OCI-LY1 (cell line): ENCODE data around the gene NACC1.

ENCODE experiments used
- H2AFZ ChIP-seq: fragments of 200-600 bp; sonication (generic), shearing (Covaris generic); 2 replicates; pipeline ENCODE4 v1.6.0; 2014; ENCODE audit warnings: antibody characterized with exemption, mild to moderate bottlenecking, low read length
- H3F3A ChIP-seq: fragments of 200-600 bp; sonication (generic), shearing (Covaris generic); 2 replicates; pipeline ENCODE4 v1.6.0; 2014; ENCODE audit warnings: mild to moderate bottlenecking, antibody characterized with exemption, low read length, moderate library complexity; ENCODE audit not compliant: insufficient read depth
- H3K27ac ChIP-seq: fragments of 200-600 bp; sonication (generic); 2 replicates; pipeline ENCODE4 v1.5.1; 2014; ENCODE audit warnings: low read length, mixed run types, mild to moderate bottlenecking, low read depth; ENCODE audit not compliant: poor library complexity, severe bottlenecking
- H3K27me3 ChIP-seq: fragments of 200-600 bp; sonication (generic); 2 replicates; pipeline ENCODE4 v1.6.0; 2014; ENCODE audit warnings: antibody characterized with exemption, mild to moderate bottlenecking, low read length, moderate library complexity; ENCODE audit not compliant: insufficient read depth
- H3K36me3 ChIP-seq: fragments of 200-600 bp; sonication (generic); 2 replicates; pipeline ENCODE4 v1.6.1; 2014; ENCODE audit warnings: mild to moderate bottlenecking, antibody characterized with exemption, low read length, moderate library complexity, mixed read lengths; ENCODE audit not compliant: insufficient read depth
- H3K4me1 ChIP-seq: fragments of 200-600 bp; sonication (generic); 2 replicates; pipeline ENCODE4 v1.5.1; 2014; ENCODE audit warnings: mild to moderate bottlenecking, low read length, moderate library complexity; ENCODE audit not compliant: insufficient read depth, severe bottlenecking
- H3K4me2 ChIP-seq: fragments of 200-600 bp; sonication (generic), shearing (Covaris generic); 2 replicates; pipeline ENCODE4 v1.6.1; 2014; ENCODE audit warnings: low read length
- H3K4me3 ChIP-seq: fragments of 200-600 bp; sonication (generic); 2 replicates; pipeline ENCODE4 v1.5.1; 2014; ENCODE audit warnings: low read length, low read depth, mild to moderate bottlenecking, mixed read lengths; ENCODE audit not compliant: poor library complexity, severe bottlenecking
- H3K79me2 ChIP-seq: fragments of 200-600 bp; shearing (Covaris generic); 2 replicates; pipeline ENCODE4 v1.6.1; 2016; ENCODE audit warnings: mixed run types, low read length, mixed read lengths; ENCODE audit not compliant: insufficient read depth
- H3K9ac ChIP-seq: fragments of 200-600 bp; sonication (generic), shearing (Covaris generic); 2 replicates; pipeline ENCODE4 v1.6.1; 2014; ENCODE audit warnings: mild to moderate bottlenecking, low read length, mixed read lengths
- H3K9me2 ChIP-seq: fragments of 200-600 bp; sonication (generic), shearing (Covaris generic); 2 replicates; pipeline ENCODE4 v1.6.1; 2014; ENCODE audit warnings: low read depth, mild to moderate bottlenecking, low read length, mixed read lengths
- H3K9me3 ChIP-seq: fragments of 200-600 bp; shearing (Covaris generic); 2 replicates; pipeline ENCODE4 v1.6.1; 2014; ENCODE audit warnings: low read length, mixed read lengths
- H4K20me1 ChIP-seq: fragments of 200-600 bp; sonication (generic), shearing (Covaris generic); 2 replicates; pipeline ENCODE4 v1.6.0; 2016; ENCODE audit warnings: mild to moderate bottlenecking, low read length; ENCODE audit not compliant: insufficient read depth
- EZH2 ChIP-seq: fragments of 200-600 bp; sonication (generic), shearing (Covaris generic); IDR thresholded peaks from 2 replicates; pipeline ENCODE4 v1.8.0; 2017; ENCODE audit warnings: borderline replicate concordance, mixed run types, mild to moderate bottlenecking, antibody characterized with exemption, low read length, moderate library complexity, mixed read lengths
- TF ChIP-seq, protein P1 (sequence below): fragments of 200-600 bp; sonication (generic), shearing (Covaris generic); IDR thresholded peaks from 2 replicates; pipeline ENCODE4 v1.5.1; 2017; ENCODE audit warnings: mild to moderate bottlenecking, antibody characterized with exemption, low read length, moderate library complexity, mixed read lengths

Gene NACC1

DNA sequence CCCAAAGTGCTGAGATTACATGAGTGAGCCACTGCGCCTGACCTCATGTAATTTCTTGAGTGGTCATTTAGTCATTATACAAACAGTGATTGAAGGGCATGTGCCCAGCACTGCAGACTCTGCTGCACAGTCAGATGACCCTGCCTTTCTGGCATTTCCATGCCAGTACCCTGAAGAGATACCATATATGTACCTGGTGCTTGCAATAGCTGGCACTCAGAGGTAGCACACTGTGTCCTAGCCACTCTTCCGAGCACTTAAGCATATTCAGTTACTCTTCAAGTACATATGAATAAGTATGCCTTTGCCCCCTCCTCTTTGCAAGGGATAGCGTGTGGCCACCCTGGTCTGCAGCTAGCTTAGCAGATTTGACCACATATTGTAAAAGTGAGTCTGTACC, 16.6 kb downstream of the NACC1 start:
- H3K4me1 ChIP-seq, result no peaks in the 10 kb centered on the region
- H3K9me3 ChIP-seq, result no peaks in the 10 kb centered on the region
- peaks cover 13% of the 10 kb centered on the region for H3K79me2 ChIP-seq
- H2AFZ ChIP-seq, result no peak overlapping the region
- no peak overlapping the region for H3K9ac ChIP-seq
- no peak overlapping the region for H3K27ac ChIP-seq
- H3F3A ChIP-seq, result no peaks in the 10 kb centered on the region
- no peaks in the 10 kb centered on the region for H3K27me3 ChIP-seq
- H4K20me1 ChIP-seq, result no peaks in the 10 kb centered on the region
- H3K4me3 ChIP-seq, result no peak overlapping the region
- no peak overlapping the region for H3K4me2 ChIP-seq
- H3K9me2 ChIP-seq, result no peaks in the 10 kb centered on the region
- TF ChIP-seq, protein P1, sequence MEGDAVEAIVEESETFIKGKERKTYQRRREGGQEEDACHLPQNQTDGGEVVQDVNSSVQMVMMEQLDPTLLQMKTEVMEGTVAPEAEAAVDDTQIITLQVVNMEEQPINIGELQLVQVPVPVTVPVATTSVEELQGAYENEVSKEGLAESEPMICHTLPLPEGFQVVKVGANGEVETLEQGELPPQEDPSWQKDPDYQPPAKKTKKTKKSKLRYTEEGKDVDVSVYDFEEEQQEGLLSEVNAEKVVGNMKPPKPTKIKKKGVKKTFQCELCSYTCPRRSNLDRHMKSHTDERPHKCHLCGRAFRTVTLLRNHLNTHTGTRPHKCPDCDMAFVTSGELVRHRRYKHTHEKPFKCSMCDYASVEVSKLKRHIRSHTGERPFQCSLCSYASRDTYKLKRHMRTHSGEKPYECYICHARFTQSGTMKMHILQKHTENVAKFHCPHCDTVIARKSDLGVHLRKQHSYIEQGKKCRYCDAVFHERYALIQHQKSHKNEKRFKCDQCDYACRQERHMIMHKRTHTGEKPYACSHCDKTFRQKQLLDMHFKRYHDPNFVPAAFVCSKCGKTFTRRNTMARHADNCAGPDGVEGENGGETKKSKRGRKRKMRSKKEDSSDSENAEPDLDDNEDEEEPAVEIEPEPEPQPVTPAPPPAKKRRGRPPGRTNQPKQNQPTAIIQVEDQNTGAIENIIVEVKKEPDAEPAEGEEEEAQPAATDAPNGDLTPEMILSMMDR, result no peak
- TF ChIP-seq EZH2, result no peak
- peaks cover 63% of the 10 kb centered on the region for H3K36me3 ChIP-seq

DNA sequence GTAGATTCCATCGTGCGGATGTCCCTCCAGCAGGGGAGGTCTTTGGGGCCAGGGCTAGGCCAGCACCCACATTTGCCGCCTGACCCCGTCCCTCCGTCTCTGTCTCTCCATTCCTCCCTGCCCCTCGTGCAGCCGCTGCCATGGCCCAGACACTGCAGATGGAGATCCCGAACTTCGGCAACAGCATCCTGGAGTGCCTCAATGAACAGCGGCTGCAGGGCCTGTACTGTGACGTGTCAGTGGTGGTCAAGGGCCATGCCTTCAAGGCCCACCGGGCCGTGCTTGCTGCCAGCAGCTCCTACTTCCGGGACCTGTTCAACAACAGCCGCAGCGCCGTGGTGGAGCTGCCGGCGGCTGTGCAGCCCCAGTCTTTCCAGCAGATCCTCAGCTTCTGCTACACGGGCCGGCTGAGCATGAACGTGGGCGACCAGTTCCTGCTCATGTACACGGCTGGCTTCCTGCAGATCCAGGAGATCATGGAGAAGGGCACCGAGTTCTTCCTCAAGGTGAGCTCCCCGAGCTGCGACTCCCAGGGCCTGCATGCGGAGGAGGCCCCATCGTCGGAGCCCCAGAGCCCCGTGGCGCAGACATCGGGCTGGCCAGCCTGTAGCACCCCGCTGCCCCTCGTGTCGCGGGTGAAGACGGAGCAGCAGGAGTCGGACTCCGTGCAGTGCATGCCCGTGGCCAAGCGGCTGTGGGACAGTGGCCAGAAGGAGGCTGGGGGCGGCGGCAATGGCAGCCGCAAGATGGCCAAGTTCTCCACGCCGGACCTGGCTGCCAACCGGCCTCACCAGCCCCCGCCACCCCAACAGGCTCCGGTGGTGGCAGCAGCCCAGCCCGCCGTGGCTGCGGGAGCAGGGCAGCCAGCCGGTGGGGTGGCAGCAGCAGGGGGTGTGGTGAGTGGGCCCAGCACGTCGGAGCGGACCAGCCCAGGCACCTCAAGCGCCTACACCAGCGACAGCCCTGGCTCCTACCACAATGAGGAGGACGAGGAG, 17.3 kb downstream of the NACC1 start:
- Histone ChIP-seq H3K27ac (no peak overlapping the region), H3F3A (no peaks in the 10 kb centered on the region), H3K9me3 (no peaks in the 10 kb centered on the region), H3K79me2 (peaks cover 13% of the 10 kb centered on the region), H3K9me2 (no peaks in the 10 kb centered on the region), H2AFZ (no peak overlapping the region), H3K4me2 (no peak overlapping the region), H4K20me1 (no peaks in the 10 kb centered on the region), H3K4me1 (no peaks in the 10 kb centered on the region), H3K4me3 (no peak overlapping the region), H3K27me3 (no peaks in the 10 kb centered on the region), H3K9ac (no peak overlapping the region), H3K36me3 (peaks cover 63% of the 10 kb centered on the region)
- TF ChIP-seq, protein P1, result no peak
- no peak for TF ChIP-seq EZH2

DNA sequence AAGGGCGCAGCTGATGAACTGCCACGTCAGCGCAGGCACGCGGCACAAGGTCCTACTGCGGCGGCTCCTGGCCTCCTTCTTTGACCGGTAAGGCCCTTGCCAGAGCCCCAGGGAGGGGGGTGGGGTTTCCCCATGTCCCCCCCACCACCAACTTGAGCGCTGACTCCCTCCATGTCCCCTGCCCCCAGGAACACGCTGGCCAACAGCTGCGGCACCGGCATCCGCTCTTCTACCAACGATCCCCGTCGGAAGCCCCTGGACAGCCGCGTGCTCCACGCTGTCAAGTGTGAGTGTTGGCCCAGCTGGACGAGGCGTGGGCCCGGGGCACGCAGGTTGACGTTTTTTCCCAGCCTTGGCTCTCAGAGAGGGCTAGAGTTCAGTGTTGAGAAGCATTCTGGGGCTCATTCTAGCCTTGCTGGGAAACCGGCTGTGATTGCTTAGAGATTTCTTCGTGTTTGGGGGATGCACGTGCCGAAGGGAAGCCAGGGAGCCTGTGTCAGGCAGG, 19.3 kb downstream of the NACC1 start:
- no peaks in the 10 kb centered on the region for H3K9me2 ChIP-seq
- H3K4me2 ChIP-seq, result no peak overlapping the region
- peaks cover 13% of the 10 kb centered on the region for H3K79me2 ChIP-seq
- H4K20me1 ChIP-seq, result no peaks in the 10 kb centered on the region
- H2AFZ ChIP-seq, result no peak overlapping the region
- no peak overlapping the region for H3K4me3 ChIP-seq
- H3K4me1 ChIP-seq, result no peaks in the 10 kb centered on the region
- H3K9ac ChIP-seq, result no peak overlapping the region
- H3K27me3 ChIP-seq, result no peaks in the 10 kb centered on the region
- no peak overlapping the region for H3K27ac ChIP-seq
- TF ChIP-seq EZH2, result no peak
- TF ChIP-seq, protein P1, result no peak
- H3F3A ChIP-seq, result no peaks in the 10 kb centered on the region
- H3K9me3 ChIP-seq, result no peaks in the 10 kb centered on the region
- H3K36me3 ChIP-seq, result peaks cover 63% of the 10 kb centered on the region
